Kidney (tissue), 14 donors: Measurements from ENCODE around the gene TSPAN15. TPM values are rescaled to one million over a fixed set of nuclear protein-coding genes. Genes with fewer than 3 reads are reported as not detected.

Experiments used
- DNase-seq, 5 donors: peaks; one replicate each; pipeline ENCODE4 v3.0.0-alpha.2; 2013 to 2020
- FAIRE-seq: peaks from 2 replicates; lab custom pipeline; 2012; peaks lifted over from hg19 to GRCh38; lab: Jason Lieb, UNC
- H3K27ac ChIP-seq, 2 donors: one replicate each; pipeline ENCODE4 v1.7.0; 2013; ENCODE audit warnings: low read depth in 2 of 2, low read length in 2 of 2, inconsistent platforms in 1 of 2
- H3K27me3 ChIP-seq: one replicate; pipeline ENCODE4 v1.7.1; 2013; ENCODE audit warnings: low read length, inconsistent platforms; ENCODE audit not compliant: control insufficient read depth, insufficient read depth
- H3K36me3 ChIP-seq, 3 donors: one replicate each; pipeline versions ENCODE4 v1.7.0 to v1.7.1; 2013; ENCODE audit warnings: low read length in 3 of 3, control low read depth in 1 of 3, inconsistent platforms in 1 of 3; ENCODE audit not compliant: insufficient read depth in 3 of 3, control insufficient read depth in 2 of 3
- H3K4me1 ChIP-seq, 3 donors: one replicate each; pipeline versions ENCODE4 v1.7.0 to v1.7.1; 2013; ENCODE audit warnings: low read length in 3 of 3, inconsistent platforms in 1 of 3, low read depth in 1 of 3; ENCODE audit not compliant: control insufficient read depth in 2 of 3, insufficient read depth in 2 of 3
- H3K4me3 ChIP-seq, 3 donors: one replicate each; pipeline versions ENCODE4 v1.7.0 to v1.8.1; 2013; ENCODE audit warnings: low read length in 3 of 3, control low read depth in 1 of 3, inconsistent platforms in 1 of 3
- H3K9ac ChIP-seq, 3 donors: one replicate each; pipeline versions ENCODE4 v1.7.0 to v1.7.1; 2013; ENCODE audit warnings: low read length in 3 of 3, control low read depth in 1 of 3, inconsistent platforms in 1 of 3
- H3K9me3 ChIP-seq, 3 donors: one replicate each; pipeline versions ENCODE4 v1.7.0 to v1.7.1; 2013; ENCODE audit warnings: low read length in 3 of 3, control low read depth in 1 of 3, inconsistent platforms in 1 of 3; ENCODE audit not compliant: control insufficient read depth in 2 of 3, insufficient read depth in 1 of 3
- intact Hi-C: fragments of 100-400 bp; cut with DNase I; formaldehyde crosslinking; loops from one replicate; pipeline ENCODE4 v1.11.1; 2022
- polyA plus RNA-seq: library from polyadenylated mRNA; stranded (reverse); fragments of 350-450 nt; fragmentation: Illumina TruSeq; extraction: RNeasy Lipid Tissue Mini Kit (QIAGEN cat#74804); gene quantifications from one replicate; pipeline ENCODE4 v1.2.3, GENCODE V29; 2014; ENCODE audit warnings: low read depth, low replicate concordance; ENCODE audit not compliant: insufficient read depth
- total RNA-seq: library from RNA; stranded (reverse); fragmentation: NEBNext Ultra II Directional; extraction: Animal tissue kit (Norgen Biotek cat#: 25700); gene quantifications from one replicate; pipeline ENCODE4 v1.2.1, GENCODE V29; 2021
- TF ChIP-seq, protein P1 (sequence below): IDR thresholded peaks from 3 replicates; pipeline ENCODE4 v1.5.1; 2012; ENCODE audit warnings: mild to moderate bottlenecking, moderate library complexity, borderline replicate concordance; ENCODE audit not compliant: insufficient read depth; ENCODE audit errors: extremely low read depth
- donor health status: control.
- donor health status: control.
- donor health status: control.
- donor health status: control.
- donor health status: control.
- donor health status: DM: yes; HTN: yes; CAD: no.
- donor health status: Normal renal cell carcinoma (clear cell type).

Gene TSPAN15
- total and polyA plus RNA-seq, 2 donors from 2014 or later, result 28.2 to 65.4 TPM

DNA sequence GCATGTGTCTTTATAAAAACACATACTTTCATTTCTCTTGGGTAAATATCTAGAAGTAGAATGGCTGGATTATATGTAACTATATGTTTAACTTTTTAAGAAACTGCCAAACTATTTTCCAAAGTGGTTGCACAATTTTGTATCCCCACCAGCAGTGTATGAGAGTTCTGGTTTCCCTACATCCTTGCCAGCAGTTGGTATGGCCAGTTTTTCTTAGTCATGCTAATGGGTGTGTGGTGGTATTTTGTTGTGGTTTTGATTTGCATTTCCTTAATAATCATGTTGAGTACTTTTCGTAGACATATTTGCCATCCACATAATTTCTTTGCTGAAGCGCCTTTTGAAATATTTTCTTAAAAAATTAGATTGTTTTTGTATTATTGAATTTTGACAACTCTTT, 61.6 kb downstream of the TSPAN15 start:
- Histone ChIP-seq H3K9ac (no peak overlapping the region), H3K9me3 (no peaks in the 10 kb centered on the region), H3K27me3 (no peaks in the 10 kb centered on the region), H3K27ac (no peak overlapping the region), H3K36me3 (no peaks in the 10 kb centered on the region), H3K4me3 (no peak overlapping the region), H3K4me1 (no peaks in the 10 kb centered on the region)
- DNase-seq (no peak), FAIRE-seq (no peak)
- intact Hi-C loops, result no loop called here
- TF ChIP-seq, protein P1, sequence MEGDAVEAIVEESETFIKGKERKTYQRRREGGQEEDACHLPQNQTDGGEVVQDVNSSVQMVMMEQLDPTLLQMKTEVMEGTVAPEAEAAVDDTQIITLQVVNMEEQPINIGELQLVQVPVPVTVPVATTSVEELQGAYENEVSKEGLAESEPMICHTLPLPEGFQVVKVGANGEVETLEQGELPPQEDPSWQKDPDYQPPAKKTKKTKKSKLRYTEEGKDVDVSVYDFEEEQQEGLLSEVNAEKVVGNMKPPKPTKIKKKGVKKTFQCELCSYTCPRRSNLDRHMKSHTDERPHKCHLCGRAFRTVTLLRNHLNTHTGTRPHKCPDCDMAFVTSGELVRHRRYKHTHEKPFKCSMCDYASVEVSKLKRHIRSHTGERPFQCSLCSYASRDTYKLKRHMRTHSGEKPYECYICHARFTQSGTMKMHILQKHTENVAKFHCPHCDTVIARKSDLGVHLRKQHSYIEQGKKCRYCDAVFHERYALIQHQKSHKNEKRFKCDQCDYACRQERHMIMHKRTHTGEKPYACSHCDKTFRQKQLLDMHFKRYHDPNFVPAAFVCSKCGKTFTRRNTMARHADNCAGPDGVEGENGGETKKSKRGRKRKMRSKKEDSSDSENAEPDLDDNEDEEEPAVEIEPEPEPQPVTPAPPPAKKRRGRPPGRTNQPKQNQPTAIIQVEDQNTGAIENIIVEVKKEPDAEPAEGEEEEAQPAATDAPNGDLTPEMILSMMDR, result no peak

DNA sequence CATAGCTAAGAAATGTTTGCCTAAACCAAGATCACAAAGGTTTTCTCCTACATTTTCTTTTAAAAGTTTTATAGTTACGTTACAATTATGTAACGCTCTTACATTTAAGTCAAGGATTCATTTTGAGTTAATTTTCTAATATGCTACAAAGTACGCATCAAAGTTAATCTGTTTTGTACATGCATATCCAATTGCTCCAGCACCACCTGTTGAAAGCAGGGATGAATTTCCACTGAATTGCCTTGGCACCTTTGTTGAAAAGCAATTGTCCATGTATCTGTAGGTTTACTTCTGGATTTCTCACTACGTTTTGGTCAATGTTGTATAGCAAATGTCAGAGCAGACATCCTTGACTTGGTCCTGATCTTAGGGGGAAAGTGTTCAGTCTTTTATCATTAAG, 62.4 kb downstream of the TSPAN15 start:
- intact Hi-C loops, result no loop called here
- no peak overlapping the region for H3K27ac ChIP-seq
- no peak for DNase-seq
- FAIRE-seq, result no peak
- H3K4me3 ChIP-seq, result no peak overlapping the region
- H3K9ac ChIP-seq, result no peak overlapping the region
- H3K27me3 ChIP-seq, result no peaks in the 10 kb centered on the region
- TF ChIP-seq, protein P1, result no peak
- no peaks in the 10 kb centered on the region for H3K9me3 ChIP-seq
- H3K36me3 ChIP-seq, result no peaks in the 10 kb centered on the region
- H3K4me1 ChIP-seq, result no peaks in the 10 kb centered on the region

DNA sequence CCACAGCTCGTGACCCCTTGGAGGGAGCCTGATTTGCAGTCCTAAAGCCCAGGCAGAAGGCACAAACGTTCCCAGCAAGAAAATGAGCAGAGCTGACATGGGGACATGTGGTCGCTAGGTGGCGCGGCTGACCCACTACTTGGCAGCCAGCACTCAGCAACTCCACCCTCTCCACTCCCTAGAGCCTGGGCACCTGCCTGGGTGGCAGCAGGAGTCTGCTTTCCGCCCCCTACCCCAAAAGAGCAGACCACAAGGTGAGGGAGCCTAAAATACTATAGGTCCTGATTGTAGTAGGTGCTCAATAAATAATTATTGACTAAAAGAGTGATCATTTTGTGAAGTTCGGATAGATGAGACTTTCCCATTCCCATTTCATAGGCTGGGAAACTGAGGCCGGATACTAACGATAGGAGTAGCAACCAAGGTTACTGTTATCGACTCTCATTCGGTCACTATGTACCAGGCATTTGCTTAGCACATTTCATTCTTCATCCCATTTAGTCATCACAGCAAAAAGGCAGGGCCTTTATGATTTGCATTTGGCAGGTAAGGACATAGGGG, 64.5 kb downstream of the TSPAN15 start:
- Histone ChIP-seq H3K9ac (no peak overlapping the region), H3K4me1 (no peaks in the 10 kb centered on the region), H3K9me3 (no peaks in the 10 kb centered on the region), H3K27ac (no peak overlapping the region), H3K27me3 (no peaks in the 10 kb centered on the region), H3K36me3 (no peaks in the 10 kb centered on the region), H3K4me3 (no peak overlapping the region)
- no peak for FAIRE-seq
- TF ChIP-seq, protein P1, result peak; percentile 81
- DNase-seq, result peak; percentile 72 to 83 (median 81)
- intact Hi-C loops, result loop anchor here (5.0 kb wide), 1 partner anchor 122 kb away; no protein-coding TSS in a partner anchor

DNA sequence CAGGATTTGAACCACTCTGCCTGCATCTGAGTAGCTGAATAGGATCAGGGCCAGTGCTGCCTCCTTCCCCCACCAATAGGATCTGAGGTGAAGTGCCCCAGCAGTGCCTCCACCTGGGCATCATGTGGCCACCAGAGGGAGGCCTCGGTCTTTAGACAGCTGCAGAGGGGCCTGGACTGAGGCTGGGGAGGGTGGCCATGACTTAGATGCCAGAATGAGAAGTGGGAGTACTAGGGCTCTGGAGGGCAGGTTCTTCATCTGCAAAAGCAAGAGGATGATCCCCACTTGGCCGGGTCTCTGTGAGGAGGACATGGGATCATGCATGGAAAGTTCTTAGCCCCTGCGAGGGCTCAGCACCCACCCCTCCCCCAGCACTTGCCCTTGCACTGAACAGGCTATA, 65.1 kb downstream of the TSPAN15 start:
- no peak overlapping the region for H3K4me3 ChIP-seq
- no peaks in the 10 kb centered on the region for H3K4me1 ChIP-seq
- H3K9me3 ChIP-seq, result no peaks in the 10 kb centered on the region
- no peak overlapping the region for H3K27ac ChIP-seq
- peak; percentile 35 to 64 (median 48) for DNase-seq
- no peak for FAIRE-seq
- TF ChIP-seq, protein P1, result no peak
- H3K27me3 ChIP-seq, result no peaks in the 10 kb centered on the region
- H3K9ac ChIP-seq, result no peak overlapping the region
- intact Hi-C loops, result loop anchor here (5.0 kb wide), 1 partner anchor 121 kb away; no protein-coding TSS in a partner anchor
- no peaks in the 10 kb centered on the region for H3K36me3 ChIP-seq
